ENCODE measurements around the gene ENGASE. TPM values are rescaled to one million over a fixed set of nuclear protein-coding genes. Genes with fewer than 3 reads are reported as not detected.

ENGASE gene
- total and polyA plus RNA-seq, 2 of the 8 experiments (the other 6 are each of a cell fraction or from before 2014, with no cell fraction given) = 9.3 to 36.1 TPM

- TF ChIP-seq HDAC2 (IDR thresholded peaks at IDR 0.05; ENCODE audit: borderline replicate concordance in 1 of 2, low read depth in 2 of 2, low read length in 2 of 2) (no peak), E2F6 (IDR thresholded peaks at IDR 0.05) (no peak), NRF1 (IDR thresholded peaks at IDR 0.05; ENCODE audit: low read depth, low read length) (no peak), ATF2 (IDR thresholded peaks at IDR 0.05; ENCODE audit: low read length) (no peak), SP4 (IDR thresholded peaks at IDR 0.05; ENCODE audit: low read length) (no peak), FOSL1 (IDR thresholded peaks at IDR 0.05; ENCODE audit: insufficient read depth, low read depth, low read length) (no peak), JUN (IDR thresholded peaks at IDR 0.05; ENCODE audit: low read depth, low read length) (no peak)
Observed at GRCh38 chr17:79075861-79076406, 1.3 kb downstream of the ENGASE start (continued).
